ENCODE data around the gene GBE1.
"Not testable (repeated sequence)": the region's sequence is repeated elsewhere in the genome, so short reads cannot be mapped to it uniquely, and the experiment has no call there.

The GBE1 gene

GRCh38 chr3:81760924-81761903, at the start of gene GBE1:
Gene GBE1, minus strand, starts transcription at chr3:81761645. Its CDS starts 128 bp downstream, at chr3:81761517.
- DNase-seq, result peak; percentile 91

DNA sequence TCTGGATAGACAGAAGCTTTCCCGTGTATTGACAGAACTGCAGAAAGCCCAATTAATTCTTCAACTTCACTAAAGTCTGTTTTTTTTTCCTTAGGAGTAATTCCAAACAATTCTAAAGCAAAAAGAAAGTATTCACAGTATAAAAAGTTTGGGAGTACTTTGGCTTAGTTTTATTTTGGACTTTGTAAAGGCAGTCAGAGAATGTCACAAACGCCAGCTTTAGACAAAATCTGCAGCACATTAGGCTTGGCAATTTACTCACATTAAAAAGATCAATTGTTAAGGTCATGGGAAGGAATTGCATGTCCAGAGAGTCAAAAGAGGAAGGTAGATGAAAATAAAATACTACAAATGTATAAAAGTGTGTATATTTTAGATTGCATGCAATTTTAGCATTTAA, 47.5 kb upstream of the GBE1 start:
- DNase-seq, result no peak

DNA sequence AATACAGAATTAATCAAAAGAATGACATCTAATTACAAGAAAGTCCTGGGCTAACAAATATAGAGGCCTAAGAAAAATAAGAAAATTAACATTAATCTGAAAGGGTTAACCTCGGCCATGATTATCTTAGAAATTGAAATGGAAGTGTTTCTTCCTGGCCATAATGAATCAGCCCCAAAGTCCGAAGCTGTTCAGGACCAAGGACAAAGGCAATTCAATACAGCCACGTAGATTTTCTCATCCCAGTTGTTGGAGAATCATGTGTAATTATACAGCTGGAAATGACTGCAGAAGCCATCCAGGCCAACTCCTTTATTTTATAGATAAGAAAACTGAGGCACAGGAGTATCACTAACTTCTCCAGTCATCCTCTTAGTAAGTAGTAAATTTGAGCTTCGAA, 38.0 kb upstream of the GBE1 start:
- no peak for DNase-seq

GRCh38 chr3:81793410-81793809, 32.0 kb upstream of the GBE1 start:
- no peak for DNase-seq

DNA sequence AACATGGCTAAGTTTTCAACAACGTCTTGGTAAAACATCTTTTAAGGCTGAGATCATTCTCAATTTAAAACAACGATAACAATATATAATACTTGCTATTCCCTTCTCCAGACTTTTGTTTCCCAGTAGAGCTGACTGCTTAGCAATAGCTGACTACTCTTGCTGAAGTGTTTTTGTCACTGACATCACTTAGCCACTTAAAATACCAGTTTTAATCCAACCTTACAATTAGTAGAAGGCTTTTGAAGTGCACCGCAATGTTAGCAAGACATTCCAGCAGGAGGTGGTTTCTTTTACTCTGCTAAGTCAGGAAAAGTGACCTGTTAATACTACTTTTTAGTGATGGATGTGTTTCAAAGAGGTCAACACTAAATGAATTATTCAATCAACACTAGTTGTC, 28.7 kb upstream of the GBE1 start:
- no peak for DNase-seq

DNA sequence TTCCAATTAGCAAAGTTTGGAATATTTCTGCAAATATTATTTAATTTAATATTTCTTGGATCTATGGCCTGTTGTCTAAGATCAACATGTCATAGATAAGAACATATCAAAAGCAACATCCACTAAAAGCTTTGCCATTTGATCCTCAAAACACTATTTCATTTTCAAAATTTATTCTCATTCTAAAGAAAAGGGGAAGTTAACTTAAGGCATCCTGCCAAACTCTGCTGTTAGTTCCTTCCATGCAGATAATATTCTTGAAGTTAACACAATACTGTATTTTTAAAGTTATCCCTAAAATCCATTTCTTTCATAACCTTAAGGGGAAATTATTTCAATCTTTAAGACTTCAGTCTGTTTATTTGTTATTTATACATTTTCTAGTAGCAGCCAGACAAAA, 28.2 kb upstream of the GBE1 start:
- no peak for DNase-seq

GRCh38 chr3:81788610-81789009, 27.2 kb upstream of the GBE1 start:
- DNase-seq, result no peak

DNA sequence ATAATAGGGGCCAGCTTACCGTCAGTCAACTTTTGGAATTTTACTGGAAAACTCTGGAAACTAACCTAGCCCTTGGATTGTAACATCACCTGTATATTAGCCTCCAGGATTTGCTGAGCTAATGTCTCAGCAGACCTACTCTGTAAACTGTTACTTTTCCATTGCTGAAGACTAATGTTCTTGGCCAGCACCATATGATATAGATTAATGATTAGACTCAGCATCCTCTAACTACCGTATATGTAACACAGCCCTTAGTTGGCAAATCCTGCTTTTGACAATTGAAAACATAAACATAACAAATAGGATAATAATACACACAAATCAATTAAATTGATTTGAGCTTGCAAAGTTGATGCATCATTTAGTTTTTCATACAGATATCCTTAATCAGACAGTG, 26.6 kb upstream of the GBE1 start:
- DNase-seq, result no peak

DNA sequence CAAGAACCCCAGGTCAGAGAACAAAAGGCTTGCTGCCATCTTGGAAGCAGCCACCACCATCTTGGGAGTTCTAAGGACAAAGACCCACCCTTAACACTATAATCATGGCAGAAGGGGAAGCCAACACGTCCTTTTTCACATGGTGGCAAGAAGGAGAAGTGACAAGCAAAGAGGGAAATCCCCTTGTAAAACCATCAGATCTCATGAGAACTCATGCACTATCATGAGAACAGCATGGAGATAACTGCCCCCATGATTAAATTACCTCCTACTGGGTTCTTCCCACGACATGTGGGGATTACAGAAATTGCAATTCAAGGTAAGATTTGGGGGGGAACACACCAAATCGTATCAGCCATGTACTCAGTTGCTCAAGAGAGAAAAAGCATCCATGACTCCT, 21.1 kb upstream of the GBE1 start:
- DNase-seq, result no peak

GRCh38 chr3:81778678-81779182, 17.3 kb upstream of the GBE1 start:
- DNase-seq, result no peak

DNA sequence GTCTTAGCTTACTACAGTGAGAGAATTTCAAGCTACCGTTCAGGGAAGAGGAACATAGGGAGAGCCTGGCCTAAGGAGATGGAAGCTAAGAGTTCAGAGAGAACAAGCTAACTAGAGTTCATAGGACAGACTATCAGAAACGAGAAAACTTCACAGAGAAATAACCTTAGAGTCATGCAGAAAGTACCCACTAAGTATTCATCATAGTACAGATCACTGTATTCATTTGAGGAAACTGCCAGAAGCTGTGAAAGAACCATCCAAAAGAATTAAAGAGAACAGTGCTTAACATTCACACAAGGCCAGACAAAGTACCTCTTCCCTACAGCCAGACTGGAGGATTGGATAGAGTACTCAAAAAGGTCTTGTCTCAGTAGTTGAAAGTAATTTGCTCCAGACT, 15.2 kb upstream of the GBE1 start:
- no peak for DNase-seq

- no peak for DNase-seq
These were observed 9.3 kb upstream of the GBE1 start for GRCh38 chr3:81770710-81771109.

GRCh38 chr3:81769299-81769698, 7.9 kb upstream of the GBE1 start:
- DNase-seq, result no peak

GRCh38 chr3:81767250-81767859, 5.9 kb upstream of the GBE1 start:
- DNase-seq, result not testable (repeated sequence)

GRCh38 chr3:81765400-81765799, 4.0 kb upstream of the GBE1 start:
- DNase-seq, result no peak

DNA sequence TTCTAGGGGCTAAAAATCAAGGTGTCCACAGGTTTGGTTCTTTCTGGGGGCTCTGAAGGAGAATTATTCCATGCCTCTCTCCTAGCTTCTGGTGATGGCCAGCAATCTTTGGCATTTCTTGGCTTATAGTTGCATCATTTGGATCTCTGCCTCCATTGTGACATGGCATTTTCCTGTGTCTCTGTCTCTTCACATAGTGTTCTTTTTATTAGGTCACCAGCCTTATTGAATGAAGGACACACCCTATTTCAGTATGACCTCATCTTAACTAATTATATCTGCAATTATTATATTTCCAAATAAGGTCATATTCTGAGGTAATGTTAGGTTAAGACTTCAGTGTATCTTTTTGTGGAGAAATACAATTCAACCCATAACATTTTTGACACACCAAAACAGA, 3.2 kb upstream of the GBE1 start:
- DNase-seq, result no peak

- no peak for DNase-seq
These were observed 2.6 kb upstream of the GBE1 start for GRCh38 chr3:81764002-81764401.

- no peak for DNase-seq
These were observed 1.6 kb upstream of the GBE1 start for GRCh38 chr3:81763001-81763400.

DNA sequence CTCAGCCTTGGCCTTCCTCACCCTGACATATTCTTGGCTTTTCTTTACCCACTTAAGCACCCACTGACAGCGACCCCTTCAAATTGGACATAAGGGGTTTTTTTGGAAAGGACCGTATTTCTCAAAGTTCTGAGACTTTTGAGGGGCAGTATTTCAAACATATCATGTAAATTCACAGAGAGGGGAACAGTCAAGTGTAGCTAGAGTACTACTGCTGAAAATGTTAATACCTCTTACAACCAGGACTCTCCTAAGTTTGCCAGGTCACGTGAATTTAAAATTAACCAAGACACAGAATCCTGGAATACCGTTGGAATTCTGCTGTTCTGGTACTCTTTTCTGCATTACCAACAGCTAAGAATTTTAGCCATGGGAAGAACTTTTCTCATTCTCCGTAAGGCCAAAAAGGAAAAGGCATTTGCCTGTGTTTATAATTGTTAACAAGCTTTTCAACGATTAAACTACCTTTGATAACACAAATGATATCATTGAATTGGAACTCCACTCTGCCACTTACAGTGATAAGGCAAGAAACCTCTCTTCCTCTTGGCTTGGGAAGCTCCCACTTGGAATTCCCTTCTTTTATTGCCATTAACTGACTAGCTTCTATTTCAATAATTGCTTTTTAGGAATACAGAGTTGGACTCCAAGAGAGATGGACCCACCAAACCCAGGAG, 597 bp upstream of the GBE1 start:
- DNase-seq, result no peak

- DNase-seq, result no peak
These were observed 1.2 kb downstream of the GBE1 start for GRCh38 chr3:81760215-81760614.

- not testable (repeated sequence) for DNase-seq
These were observed 2.7 kb downstream of the GBE1 start for GRCh38 chr3:81758771-81759170.

GRCh38 chr3:81758275-81758674, 3.2 kb downstream of the GBE1 start:
- DNase-seq, result no peak

DNA sequence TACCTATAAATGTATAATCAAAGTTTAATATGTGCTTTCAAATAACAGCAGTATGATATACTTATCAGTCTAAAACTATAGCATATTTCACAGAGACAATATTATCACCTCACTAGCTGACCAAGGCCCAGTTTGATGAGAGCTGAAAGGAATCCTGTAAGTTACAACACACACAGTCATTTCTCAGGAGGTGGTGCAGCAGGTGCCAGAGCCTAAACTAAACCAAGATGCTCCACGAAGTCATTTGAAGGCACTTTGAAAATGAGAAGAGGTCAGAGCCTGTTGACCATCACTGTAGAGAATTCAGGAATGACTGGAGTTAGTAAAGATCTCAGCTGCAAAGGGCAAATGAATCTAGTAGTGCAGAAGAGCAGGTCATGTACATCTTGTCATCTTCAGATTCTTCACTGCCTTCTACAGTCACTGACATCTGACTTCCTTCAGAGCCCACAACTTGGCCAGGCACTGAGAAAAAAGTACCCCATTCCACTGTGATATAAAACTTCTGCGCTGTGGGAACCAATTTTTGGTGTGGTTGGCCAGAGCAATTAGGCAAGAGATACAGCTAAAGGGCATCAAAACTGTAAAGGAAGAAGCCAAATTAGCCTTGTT, 7.9 kb downstream of the GBE1 start:
- DNase-seq, result no peak

Measured in GOT3 (cell line).